HG02623 (cell line): ENCODE data around the gene USP35.

Source experiments
- ATAC-seq: cut with Tn5 transposase; IDR thresholded peaks from one replicate; pipeline ENCODE4 v1.9.1; 2021; ENCODE audit warnings: moderate library complexity; ENCODE audit not compliant: unreplicated experiment

USP35 gene

GRCh38 chr11:78197816-78198215 is 9.1 kb downstream of the USP35 start:
- no peak for ATAC-seq

- no peak for ATAC-seq
Observed at GRCh38 chr11:78199015-78199652, 10.4 kb downstream of the USP35 start.

GRCh38 chr11:78199653-78200015 is 10.9 kb downstream of the USP35 start:
- ATAC-seq, result no peak

GRCh38 chr11:78200061-78200460 is 11.3 kb downstream of the USP35 start:
- no peak for ATAC-seq

GRCh38 chr11:78200553-78200952 is 11.8 kb downstream of the USP35 start:
- no peak for ATAC-seq

- ATAC-seq, result no peak
Observed at GRCh38 chr11:78201096-78201818, 12.5 kb downstream of the USP35 start.

GRCh38 chr11:78202733-78203167 is 14.0 kb downstream of the USP35 start:
- no peak for ATAC-seq

- no peak for ATAC-seq
Observed at GRCh38 chr11:78203184-78203583, 14.5 kb downstream of the USP35 start.

- ATAC-seq, result no peak
Observed at GRCh38 chr11:78205256-78205655, 16.5 kb downstream of the USP35 start.

GRCh38 chr11:78205691-78206090 is 17.0 kb downstream of the USP35 start:
- no peak for ATAC-seq

GRCh38 chr11:78207532-78208256 is 19.0 kb downstream of the USP35 start:
- ATAC-seq, result no peak

GRCh38 chr11:78208257-78209165 is 19.8 kb downstream of the USP35 start:
- no peak for ATAC-seq

- ATAC-seq, result no peak
Observed at GRCh38 chr11:78209478-78209877, 20.8 kb downstream of the USP35 start.

- no peak for ATAC-seq
Observed at GRCh38 chr11:78210000-78210608, 21.4 kb downstream of the USP35 start.

- no peak for ATAC-seq
Observed at GRCh38 chr11:78211565-78211964, 22.8 kb downstream of the USP35 start.

- no peak for ATAC-seq
Observed at GRCh38 chr11:78212586-78213371, 24.1 kb downstream of the USP35 start.

- ATAC-seq, result no peak
Observed at GRCh38 chr11:78213526-78214330, 25.0 kb downstream of the USP35 start.

GRCh38 chr11:78214331-78215194 is 25.8 kb downstream of the USP35 start:
- no peak for ATAC-seq
